T1000 (cell line): ENCODE measurements around the gene BDNF.
"Not testable (repeated sequence)": the region's sequence is repeated elsewhere in the genome, so short reads cannot be mapped to it uniquely, and the experiment has no call there.

Experiments
- DNase-seq: peaks from one replicate; lab custom pipeline; 2025; ENCODE audit warnings: mixed read lengths; lab: John Stamatoyannopoulos, UW

The BDNF gene

DNA sequence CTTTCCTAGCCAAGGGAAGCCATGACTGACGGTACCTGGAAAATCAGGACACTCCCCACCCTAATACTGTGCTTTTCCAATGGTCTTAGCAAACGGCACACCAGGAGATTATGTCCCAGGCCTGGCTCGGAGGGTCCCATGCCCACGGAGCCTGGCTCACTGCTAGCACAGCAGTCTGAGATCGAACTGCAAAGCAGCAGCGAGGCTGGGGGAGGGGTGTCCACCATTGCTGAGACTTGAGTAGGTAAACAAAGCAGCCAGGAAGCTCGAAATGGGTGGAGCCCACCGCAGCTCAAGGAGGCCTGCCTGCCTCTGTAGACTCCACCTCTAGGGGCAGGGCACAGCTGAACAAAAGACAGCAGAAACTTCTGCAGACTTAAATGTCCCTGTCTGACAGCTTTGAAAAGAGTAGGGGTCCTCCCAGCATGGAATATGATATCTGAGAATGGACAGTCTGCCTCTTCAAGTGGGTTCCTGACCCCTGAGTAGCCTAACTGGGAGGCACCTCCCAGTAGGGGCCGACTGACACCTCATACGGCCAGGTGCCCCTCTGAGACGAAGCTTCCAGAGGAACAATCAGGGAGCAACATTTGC, 34.6 kb downstream of the BDNF start:
- DNase-seq = not testable (repeated sequence)

DNA sequence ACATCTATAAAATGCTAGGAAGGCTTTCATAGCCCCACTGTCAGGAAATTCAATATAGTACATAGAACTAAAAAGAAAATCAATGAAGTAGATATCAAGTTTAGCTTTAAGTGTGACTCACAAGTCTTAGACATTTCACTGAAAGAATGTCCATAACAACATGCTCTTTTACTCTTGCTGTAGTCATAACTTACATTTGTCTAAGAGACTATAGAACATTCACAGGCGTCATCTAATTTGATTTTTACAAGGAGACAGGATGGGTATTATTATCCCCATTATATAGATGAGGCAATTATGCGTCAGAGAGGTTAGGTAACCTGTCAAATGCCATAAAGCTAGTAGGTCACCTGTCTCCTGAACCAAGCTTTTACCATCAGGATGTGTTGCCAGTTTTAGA, 36.9 kb downstream of the BDNF start:
- no peak for DNase-seq

DNA sequence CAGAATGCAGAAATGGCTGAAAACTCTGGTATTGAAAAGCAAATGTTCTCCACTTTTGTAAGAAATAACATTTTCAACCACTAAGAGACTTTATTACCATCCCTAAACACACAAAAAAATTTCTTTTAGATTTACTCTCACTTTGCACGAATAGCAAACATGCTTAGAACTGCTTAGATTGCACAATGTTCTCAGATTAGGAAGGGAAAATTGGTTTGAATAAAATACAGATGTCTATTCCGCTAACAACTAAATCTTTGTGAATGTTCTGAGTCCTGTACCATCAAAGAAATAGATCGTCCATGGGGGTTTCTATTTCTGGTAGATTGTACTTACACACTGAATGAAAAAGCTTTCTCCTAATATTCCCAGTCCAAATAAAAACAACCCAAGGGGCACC, 40.1 kb downstream of the BDNF start:
- no peak for DNase-seq

DNA sequence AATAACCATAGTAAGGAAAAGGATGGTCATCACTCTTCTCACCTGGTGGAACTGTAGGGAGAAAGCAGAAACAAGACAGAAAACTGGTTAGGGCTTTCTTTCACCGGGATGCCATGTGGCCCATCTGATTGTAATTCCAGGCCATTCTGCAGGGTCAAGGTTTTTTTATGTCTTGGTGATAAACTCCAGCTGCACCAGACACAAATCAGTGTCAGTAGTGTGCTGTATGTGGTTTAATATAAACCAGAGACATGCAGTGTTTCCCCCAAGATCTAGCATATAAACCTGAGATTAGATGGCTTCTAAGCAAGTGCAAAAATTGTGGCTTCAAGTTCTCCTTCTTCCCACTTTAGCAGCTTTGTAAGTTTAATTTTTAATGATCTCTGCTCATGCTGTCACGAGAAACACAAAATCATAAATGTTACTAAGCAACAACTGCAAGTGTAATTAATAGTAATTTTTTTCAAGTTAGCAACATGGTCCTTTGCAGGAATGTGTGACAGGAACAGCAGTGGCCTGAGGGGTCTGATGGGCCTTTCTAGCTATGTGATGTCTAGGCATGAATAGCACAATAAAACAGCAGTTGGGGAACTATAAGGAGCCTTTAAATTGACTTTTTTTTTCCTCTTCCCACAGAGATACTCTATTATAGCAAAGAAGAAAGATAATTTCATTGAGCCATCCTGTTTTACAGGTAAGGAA, 41.6 kb downstream of the BDNF start:
- no peak for DNase-seq

DNA sequence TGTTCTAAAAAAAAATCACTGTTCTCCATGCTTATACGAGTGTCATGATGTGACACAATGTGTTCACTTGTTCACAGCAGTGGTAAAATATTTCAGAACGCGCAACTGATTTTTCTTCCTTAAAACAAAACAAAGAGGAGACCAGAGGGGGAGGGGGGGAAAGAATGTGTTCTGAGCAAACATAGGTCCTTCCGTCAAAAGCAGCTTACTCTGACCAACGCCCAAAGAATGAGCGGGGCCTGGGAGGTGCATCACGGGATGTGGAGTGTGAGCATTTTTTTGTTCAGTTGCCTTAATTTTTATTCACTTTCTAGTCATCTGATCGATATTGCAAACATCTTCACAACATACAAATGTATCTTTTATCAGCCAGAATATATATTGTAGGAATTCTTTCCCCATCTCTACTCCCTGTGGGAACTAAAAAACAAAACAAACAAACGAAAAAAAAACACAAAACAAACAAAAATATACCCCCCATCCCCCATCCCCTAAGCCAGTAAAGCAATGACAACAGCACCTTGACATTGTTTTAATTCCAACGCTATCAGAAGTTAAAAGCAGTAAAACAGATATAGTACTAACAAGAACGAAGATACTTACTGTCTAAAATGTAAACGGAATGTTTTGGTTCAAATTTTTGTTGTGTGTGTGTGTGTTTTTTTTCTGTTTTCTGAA, 43.3 kb downstream of the BDNF start:
- DNase-seq = no peak

DNA sequence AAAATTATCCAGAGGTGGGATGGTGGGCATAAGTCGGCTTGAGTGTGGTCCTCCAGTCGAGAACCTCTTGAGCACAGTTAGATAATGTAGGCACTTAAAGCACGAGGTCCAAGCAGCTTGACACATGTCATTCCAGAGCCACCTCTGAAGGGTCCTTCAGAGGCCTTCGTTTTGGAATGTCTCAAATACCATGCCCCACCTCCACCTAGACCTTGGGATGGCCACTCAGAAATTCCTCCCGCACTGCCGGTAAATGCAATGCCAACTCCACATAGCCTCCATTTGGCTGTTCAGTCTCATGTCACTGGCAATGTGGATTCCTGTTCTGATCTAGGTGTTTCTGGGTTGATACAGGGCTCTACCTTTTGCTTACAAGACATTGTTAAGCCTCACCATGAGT, 43.9 kb downstream of the BDNF start:
- DNase-seq = no peak

DNA sequence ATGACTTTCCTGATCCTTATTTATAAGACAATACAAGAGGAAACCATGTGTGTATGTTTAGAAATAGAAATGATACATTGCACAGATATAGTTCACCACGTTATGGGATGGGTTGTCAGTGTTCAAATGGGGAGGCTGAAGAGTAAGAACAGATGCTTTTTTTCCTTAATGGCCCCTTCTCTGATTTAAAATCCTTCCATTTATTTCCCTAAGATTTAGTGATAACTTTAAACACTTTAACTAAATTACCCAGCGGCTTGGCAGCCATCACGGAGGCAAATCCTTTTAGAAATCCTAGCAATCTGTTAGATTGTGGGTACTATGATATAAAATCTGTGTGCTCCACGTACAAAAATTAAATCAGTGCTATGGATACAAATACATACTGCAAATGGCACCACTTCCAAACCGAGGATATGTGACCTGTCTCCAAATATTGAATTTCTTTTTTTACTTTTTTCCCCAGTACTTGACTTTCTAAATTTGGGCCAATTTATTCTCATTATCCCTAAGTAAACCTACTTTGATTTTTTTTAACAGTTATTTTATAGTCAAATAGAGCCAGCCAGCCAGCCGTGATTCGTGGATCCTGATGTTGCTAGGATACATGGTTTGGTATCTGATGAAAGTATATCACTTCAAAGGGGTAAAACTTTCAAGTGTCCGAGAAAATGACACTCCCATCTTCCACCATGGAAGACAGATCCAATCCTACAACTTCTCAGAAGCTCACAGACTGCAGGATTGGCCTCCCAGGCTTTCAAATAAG, 46.1 kb downstream of the BDNF start:
- no peak for DNase-seq

DNA sequence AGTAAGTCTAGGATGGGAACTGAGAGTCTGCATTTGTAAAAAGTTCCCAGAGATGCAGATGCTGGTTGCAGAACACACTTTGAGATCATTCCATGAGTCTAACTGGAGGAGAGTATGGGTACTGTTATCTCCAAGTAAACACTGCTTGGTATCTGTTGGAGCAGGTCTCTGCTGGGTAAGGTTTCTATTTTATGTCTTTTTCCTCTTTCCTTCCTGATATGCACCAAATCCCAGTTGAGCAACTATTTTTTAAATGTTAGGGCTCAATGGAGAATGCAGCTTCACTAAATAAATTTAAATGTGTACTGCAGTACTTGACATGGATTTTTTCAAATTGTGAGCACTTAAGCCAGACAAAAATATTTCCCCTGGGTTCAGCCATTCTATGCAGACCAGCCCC, 48.5 kb downstream of the BDNF start:
- DNase-seq = no peak

DNA sequence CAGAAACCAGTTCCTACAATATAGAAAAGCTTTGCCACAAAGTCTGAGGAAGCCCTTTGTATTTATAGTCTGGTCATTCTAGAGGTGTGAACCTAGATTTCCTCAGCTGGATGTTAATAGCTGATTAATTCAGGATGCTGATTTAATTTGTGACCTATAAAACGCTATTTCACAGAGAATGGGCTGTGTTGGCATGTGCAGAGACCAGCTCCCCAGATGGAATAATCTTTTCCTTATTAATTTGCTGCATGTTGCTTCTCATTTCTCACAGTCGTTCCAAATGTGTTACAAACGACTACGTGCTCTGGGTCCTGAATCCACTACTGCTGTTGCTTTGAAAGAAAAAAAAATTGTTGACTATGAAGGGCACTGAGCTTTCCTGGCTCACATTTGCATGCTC, 49.3 kb downstream of the BDNF start:
- no peak for DNase-seq

DNA sequence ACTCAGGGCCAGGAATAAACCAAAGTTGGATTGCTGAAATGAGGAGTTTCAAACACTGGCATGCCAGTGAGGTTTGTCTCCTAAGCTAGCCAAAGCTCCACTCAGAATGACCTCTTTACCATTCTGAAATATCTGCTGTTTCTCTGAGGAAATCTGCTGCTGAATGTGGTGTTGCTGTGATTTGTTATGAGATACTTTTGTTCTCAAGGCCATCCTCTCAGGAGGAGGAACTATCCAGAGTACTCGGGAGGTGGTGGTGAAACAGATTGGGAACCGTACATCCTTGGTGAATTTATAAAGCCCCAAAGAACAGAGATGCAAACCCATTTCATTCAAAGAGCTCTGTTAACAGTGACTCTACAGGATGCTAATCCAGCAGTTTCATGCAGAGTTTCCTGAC, 50.5 kb downstream of the BDNF start:
- no peak for DNase-seq

DNA sequence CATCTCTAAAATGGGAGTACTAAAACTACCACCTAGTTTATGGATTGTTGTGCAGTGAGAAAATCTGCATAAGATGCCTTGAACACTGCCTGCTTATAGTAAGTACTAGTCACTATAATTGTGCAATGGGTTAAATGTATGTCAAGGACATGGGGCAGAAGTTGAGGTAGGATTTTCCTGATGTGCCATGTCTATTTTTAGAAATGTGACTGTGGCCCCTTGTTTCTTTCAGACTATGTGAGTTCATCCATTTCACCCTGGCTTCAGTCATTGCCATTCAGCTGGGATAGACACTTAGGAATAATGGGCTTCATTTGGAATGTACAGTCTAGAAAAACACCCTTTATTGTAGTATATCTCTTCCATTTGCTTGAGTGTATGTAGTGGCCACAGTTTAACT, 51.4 kb downstream of the BDNF start:
- DNase-seq = no peak

DNA sequence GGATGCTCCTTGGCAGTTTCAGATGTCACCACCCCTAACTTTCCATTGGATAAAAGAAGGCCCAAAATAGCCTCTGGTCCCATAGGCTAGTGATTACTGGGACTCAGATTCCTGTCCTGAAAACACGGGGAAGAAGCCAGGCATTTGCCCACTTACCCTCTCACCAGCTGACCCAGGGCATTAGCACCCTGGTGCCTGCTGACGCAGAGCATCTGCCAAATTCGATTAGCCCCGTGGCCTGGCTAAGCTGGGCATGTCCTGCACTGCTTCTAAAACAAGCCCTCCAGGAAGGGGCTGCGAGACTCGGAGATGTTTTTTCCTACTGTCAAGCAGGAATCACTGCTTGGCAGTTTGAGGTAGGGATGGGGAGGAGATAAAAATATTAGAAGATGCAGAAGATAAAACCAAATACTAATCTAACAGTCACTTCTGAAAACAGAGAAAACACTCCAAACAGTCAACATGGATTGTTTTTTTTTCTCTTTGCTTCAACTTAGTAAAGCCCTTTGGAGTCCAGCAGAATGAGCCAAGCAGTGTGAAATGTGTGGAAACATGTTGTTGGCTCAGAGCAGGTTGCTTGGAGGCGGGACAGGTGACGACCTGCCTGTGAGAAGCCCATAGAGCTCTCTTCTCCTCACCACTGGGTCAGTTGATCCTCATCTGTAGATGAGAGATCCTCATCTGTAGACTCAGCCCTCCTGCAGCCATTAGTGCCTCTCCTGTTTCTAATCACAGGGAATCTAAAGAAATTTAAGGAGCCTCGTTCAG, 54.0 kb downstream of the BDNF start:
- DNase-seq = no peak

DNA sequence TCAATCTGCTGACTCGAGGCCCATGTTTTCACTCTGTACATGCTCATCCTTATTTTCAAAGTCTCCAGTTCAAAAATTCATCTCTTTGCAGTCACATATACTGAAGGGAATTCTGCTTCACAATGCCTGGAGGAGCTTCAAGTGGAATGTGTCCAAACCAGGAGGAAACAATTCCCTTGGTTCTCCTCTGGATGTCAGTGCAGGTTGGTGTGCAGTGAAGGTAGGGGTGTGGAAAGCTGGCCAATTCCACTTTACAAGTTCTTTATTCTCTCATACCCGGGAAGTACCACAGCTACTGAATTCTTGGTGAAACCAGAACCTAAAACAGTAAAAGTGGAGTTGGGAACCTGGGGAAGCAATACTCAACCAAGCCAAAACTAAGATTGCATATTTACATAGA, 57.3 kb downstream of the BDNF start:
- DNase-seq = no peak

DNA sequence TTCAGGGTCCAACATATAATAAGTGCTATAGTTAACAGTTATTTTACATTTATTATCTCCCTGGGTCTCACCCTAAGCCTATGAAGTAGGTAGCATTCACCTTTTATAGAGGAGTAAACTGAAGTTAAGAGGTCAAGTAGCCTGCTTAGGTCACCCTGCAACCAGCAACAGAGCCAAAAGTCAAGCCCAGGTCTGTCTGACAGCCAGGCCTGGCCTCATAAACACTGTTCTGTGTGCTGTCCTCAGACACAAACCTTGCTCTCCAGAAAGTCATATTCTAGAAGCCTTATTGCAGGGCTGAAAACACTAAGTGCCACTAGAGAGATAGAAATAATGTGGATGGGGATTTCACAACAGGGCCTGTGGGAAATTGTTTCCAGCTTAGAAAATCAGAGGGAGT, 59.3 kb downstream of the BDNF start:
- no peak for DNase-seq

DNA sequence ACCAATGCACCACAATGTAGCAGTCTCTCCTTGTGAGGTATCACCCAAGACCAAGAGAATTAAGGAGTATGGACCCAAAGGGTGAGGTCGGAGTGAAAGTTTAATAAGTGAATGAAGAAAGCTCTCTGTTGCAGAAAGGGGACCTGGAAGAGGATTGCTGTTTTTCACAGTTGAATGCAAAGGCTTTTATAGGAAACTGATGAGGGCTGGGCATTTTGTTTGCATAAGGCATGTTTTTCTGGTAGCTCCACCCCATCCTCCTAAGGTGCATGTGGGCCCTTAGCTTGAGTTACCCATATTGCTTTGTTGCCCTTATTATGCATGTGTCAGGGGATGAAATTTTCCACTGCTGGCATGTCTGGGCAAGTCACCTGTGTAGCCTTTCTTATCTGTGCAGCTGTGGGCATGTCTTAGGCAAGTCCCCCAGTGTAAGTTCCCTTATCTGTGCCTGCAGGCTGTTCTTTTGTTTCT, 64.7 kb downstream of the BDNF start:
- DNase-seq = no peak

DNA sequence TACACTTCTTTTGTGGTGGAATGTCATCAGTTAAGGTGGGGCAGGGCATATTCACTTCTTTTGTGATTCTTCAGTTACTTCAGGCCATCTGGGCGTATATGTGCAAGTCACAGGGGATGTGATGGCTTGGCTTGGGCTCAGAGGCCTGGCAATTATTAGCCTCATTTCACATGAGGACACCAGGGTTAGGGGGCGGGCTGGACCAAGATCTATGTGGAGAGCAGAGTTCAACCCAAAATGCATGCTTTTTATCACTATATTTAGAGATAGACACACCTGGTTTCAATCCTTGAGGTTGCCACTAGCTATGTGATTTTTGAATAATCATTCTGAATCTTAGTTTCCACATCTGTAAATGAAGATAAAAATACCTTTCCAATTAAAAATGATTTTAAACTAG, 65.5 kb downstream of the BDNF start:
- not testable (repeated sequence) for DNase-seq

DNA sequence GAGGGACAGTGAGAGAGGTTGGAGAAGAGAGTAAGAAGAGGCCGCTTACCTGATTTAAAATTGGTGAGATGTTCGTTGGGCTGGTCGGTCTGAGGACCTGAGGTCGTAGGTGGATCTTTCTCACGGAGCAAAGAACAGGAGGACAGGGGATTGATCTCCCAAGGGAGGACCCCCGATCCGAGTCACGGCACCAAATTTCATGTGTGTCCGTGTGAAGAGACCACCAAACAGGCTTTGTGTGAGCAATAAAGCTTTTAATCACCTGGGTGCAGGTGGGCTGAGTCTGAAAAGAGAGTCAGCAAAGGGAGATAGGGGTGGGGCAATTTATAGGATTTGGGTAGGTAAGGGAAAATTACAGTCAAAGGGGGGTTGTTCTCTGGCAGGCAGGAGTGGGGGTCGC, 66.0 kb downstream of the BDNF start:
- not testable (repeated sequence) for DNase-seq

DNA sequence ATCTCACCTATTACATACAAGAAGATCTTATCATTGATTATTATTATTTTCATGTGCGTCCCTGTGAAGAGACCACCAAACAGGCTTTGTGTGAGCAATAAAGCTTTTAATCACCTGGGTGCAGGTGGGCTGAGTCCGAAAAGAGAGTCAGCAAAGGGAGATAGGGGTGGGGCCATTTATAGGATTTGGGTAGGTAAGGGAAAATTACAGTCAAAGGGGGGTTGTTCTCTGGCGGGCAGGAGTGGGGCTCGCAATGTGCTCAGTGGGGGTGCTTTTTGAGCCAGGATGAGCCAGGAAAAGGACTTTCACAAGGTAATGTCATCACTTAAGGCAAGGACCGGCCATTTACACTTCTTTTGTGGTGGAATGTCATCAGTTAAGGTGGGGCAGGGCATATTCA, 71.2 kb downstream of the BDNF start:
- not testable (repeated sequence) for DNase-seq

DNA sequence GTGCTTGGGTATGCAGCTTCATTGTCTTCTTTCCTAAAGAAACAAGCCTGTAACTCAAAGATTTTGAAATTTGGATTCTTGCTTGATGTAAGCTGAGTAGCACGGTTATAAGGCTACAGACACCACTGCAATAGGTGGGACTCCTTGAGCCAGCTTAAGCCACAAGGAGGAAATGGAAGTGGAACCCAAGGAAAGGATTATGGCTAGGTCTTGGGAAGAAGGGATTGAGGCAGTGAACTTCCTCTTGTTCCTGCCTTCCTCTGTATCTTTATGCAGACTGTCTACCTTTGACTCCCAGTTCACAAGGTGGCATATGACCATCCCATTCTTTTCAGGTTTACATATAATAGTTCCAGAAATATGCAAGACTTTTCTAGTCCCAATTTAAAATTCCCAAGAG, 72.3 kb downstream of the BDNF start:
- DNase-seq = no peak

DNA sequence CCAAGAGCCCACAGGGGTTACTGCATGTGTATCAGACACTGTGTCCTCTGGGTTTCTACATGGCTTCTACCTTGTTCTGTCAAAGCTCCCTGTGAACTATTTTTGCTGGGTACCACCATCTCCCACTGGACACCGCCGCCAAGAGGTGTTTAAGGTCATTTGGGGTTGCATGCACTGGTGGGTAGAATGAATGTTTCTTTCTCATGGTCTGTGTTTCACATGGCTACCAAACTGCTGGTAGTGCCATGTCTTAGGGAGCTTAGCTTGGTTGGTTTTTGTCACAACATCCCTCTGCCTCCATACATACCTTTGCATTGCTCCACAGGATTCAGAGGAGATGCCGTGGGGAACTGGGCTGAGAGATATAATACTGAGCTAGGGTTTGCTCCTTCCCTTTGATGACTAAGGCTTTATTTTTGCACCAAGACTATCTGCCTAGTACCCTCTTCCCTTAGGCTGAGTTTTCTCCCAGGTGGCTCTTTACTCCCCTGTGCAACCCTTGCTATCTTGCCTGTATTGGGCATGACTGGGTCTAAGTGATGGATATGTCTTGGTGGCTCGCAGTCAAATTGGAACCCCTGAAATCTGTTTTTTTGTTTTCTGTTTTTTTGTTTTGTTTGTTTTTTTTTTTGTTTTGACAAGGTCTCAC, 73.2 kb downstream of the BDNF start:
- DNase-seq = no peak

DNA sequence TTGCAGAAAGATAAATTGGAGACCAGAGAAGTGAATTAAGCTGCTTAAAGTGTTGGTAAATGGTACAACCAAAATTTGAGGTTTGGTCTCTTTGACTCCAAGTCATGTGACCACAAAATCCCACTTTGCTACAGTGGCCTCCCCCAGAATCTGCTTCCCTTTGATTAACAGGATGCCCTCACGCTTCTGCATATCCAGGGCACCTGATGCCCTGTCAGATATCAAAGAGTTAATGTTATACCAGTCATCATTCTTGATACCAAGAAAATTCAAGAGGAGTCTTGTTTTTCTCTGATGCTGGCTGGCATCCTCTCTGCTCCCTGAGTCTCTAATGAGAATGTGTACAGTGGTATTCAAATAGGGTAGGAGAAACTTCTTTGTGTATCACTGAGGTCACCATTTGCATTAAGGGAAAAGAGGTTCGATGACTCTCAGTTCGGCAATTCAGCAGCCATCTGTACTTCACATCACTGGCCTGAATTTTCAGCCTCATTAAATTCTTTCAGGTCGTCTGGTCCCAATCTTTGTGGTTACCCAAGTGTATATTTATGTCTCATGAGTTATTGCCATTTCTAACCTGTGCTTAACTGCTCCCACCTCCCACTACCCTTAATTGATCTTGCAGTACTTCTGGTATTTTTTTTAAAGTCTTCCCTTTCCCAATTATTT, 73.9 kb downstream of the BDNF start:
- DNase-seq = no peak
